Activated CD4-positive, alpha-beta memory T cell treated with anti-CD3 and anti-CD28 coated beads for 36 hours (primary cell): Measurements from ENCODE around the gene ZSCAN21. TPM values are rescaled to one million over a fixed set of nuclear protein-coding genes. Genes with fewer than 3 reads are reported as not detected.

ENCODE experiments used
- CTCF ChIA-PET: fragments of 350-600 bp; sonication (Branson Sonifier 250); formaldehyde crosslinking; loops from one replicate; lab custom pipeline; 2021; ENCODE audit warnings: antibody characterized with exemption, inconsistent platforms; lab: Charles Lee
- POLR2A ChIA-PET: fragments of 350-600 bp; sonication (Branson Sonifier 250); formaldehyde crosslinking; loops from one replicate; lab custom pipeline; 2021; ENCODE audit warnings: antibody characterized with exemption; lab: Charles Lee
- DNase-seq: peaks from one replicate; pipeline ENCODE4 v3.0.0-alpha.2; 2020
- H3K27ac Mint-ChIP-seq: one replicate; pipeline ENCODE4 v1.8.0; 2021; ENCODE audit warnings: mixed read lengths
- H3K27me3 Mint-ChIP-seq: one replicate; pipeline ENCODE4 v1.8.0; 2021; ENCODE audit warnings: mixed read lengths
- H3K36me3 Mint-ChIP-seq: one replicate; pipeline ENCODE4 v1.8.0; 2021; ENCODE audit warnings: mixed read lengths
- H3K4me1 Mint-ChIP-seq: one replicate; pipeline ENCODE4 v1.8.0; 2021; ENCODE audit warnings: low read depth, mixed read lengths
- H3K4me3 Mint-ChIP-seq: one replicate; pipeline ENCODE4 v1.8.0; 2021; ENCODE audit warnings: mild to moderate bottlenecking, mixed read lengths
- H3K9me3 Mint-ChIP-seq: one replicate; pipeline ENCODE4 v1.8.0; 2021; ENCODE audit warnings: mixed read lengths
- intact Hi-C: fragments of 100-400 bp; cut with micrococcal nuclease; formaldehyde crosslinking; loops from one replicate; pipeline ENCODE4 v1.15.1; 2023
- total RNA-seq, 2 experiments: library from RNA; stranded (reverse); gene quantifications; one replicate each; pipeline ENCODE4 v1.2.3, GENCODE V29; 2021

Gene ZSCAN21
- total RNA-seq, 2 experiments from 2014 or later = 6.2 TPM

- Mint-ChIP-seq H3K9me3 (no peaks in the 10 kb centered on the region), H3K4me3 (no peak overlapping the region), H3K27me3 (no peaks in the 10 kb centered on the region), H3K4me1 (peaks cover 29% of the 10 kb centered on the region), H3K36me3 (peaks cover 40% of the 10 kb centered on the region), H3K27ac (no peak overlapping the region)
- POLR2A ChIA-PET = no interaction called here
- CTCF ChIA-PET = interaction anchor here (0.7 to 1.1 kb wide), 3 partner anchors 12 to 166 kb away, joined by 3 read pairs; no protein-coding TSS in a partner anchor
- intact Hi-C loops = no loop called here
- no peak for DNase-seq
Observed at GRCh38 chr7:100079024-100079560, 29.5 kb downstream of the ZSCAN21 start.

- POLR2A ChIA-PET = interaction anchor here (0.8 kb wide), 1 partner anchor 9 kb away, joined by 3 read pairs; no protein-coding TSS in a partner anchor
- peak; percentile 17 for DNase-seq
- peak overlapping the region; percentile 73 for H3K27ac Mint-ChIP-seq
- H3K9me3 Mint-ChIP-seq = no peaks in the 10 kb centered on the region
- peak overlapping the region; percentile 83 for H3K4me3 Mint-ChIP-seq
- peaks cover 29% of the 10 kb centered on the region for H3K4me1 Mint-ChIP-seq
- CTCF ChIA-PET = interaction anchor here (0.6 to 1.9 kb wide), 6 partner anchors 9 to 624 kb away, joined by 3 to 5 read pairs (median 3); partner anchors contain the start of gene TRIM4
- H3K27me3 Mint-ChIP-seq = no peaks in the 10 kb centered on the region
- H3K36me3 Mint-ChIP-seq = peaks cover 22% of the 10 kb centered on the region
- intact Hi-C loops = loop anchor here (1.0 to 10.0 kb wide), 7 partner anchors 20 to 576 kb away; partner anchors contain the start of genes AP4M1, MCM7, TRIM4 and ZKSCAN1
Observed at GRCh38 chr7:100080907-100081534, 31.4 kb downstream of the ZSCAN21 start.

- Mint-ChIP-seq H3K27me3 (no peaks in the 10 kb centered on the region), H3K36me3 (peaks cover 16% of the 10 kb centered on the region), H3K27ac (peak within 1 kb of the TSS; percentile 85), H3K4me3 (peak within 1 kb of the TSS; percentile 83), H3K9me3 (no peaks in the 10 kb centered on the region), H3K4me1 (peaks cover 29% of the 10 kb centered on the region)
- ChIA-PET POLR2A (interaction anchor here (0.8 to 1.4 kb wide), 4 partner anchors 10 to 67 kb away, joined by 3 to 17 read pairs (median 4); partner anchors contain the start of genes AP4M1, MCM7 and ZSCAN21), CTCF (interaction anchor here (0.8 to 1.9 kb wide), 7 partner anchors 9 to 326 kb away, joined by 3 to 8 read pairs (median 5); partner anchors contain the start of genes AP4M1, MCM7, TRIM4 and ZKSCAN1)
- intact Hi-C loops = loop anchor here (1.0 to 10.0 kb wide), 7 partner anchors 20 to 577 kb away; partner anchors contain the start of genes AP4M1, MCM7, TRIM4 and ZKSCAN1
- DNase-seq = peak; percentile 99
Observed at GRCh38 chr7:100081535-100082102, 32.0 kb downstream of the ZSCAN21 start, which contains the start of gene ZNF3. Gene ZNF3 (minus strand): TSS chr7:100081723. CDS start chr7:100077357, 4,366 bp downstream.

- H3K36me3 Mint-ChIP-seq = peaks cover 11% of the 10 kb centered on the region
- no peaks in the 10 kb centered on the region for H3K27me3 Mint-ChIP-seq
- H3K4me3 Mint-ChIP-seq = peak overlapping the region; percentile 83
- no peak for DNase-seq
- H3K4me1 Mint-ChIP-seq = peaks cover 36% of the 10 kb centered on the region
- H3K9me3 Mint-ChIP-seq = no peaks in the 10 kb centered on the region
- intact Hi-C loops = loop anchor here (10.0 kb wide), 1 partner anchor 578 kb away; the partner anchor contains the start of genes ZKSCAN5 and ZNF394
- H3K27ac Mint-ChIP-seq = peak overlapping the region; percentile 85
- ChIA-PET CTCF (interaction anchor here (0.9 to 1.5 kb wide), 10 partner anchors 12 to 452 kb away, joined by 3 to 8 read pairs (median 3); partner anchors contain the start of genes AP4M1, MCM7, ZKSCAN1 and ZSCAN21), POLR2A (interaction anchor here (1.1 to 1.4 kb wide), 3 partner anchors 18 to 68 kb away, joined by 3 to 17 read pairs (median 4); partner anchors contain the start of genes AP4M1, MCM7 and ZSCAN21)
Observed at GRCh38 chr7:100082978-100083377, 33.4 kb downstream of the ZSCAN21 start.

GRCh38 chr7:100085515-100085914 is 35.9 kb downstream of the ZSCAN21 start:
- CTCF ChIA-PET = no interaction called here
- Mint-ChIP-seq H3K9me3 (no peaks in the 10 kb centered on the region), H3K27me3 (no peaks in the 10 kb centered on the region), H3K27ac (no peak overlapping the region), H3K4me3 (no peak overlapping the region), H3K36me3 (peaks cover 12% of the 10 kb centered on the region), H3K4me1 (peaks cover 39% of the 10 kb centered on the region)
- intact Hi-C loops = loop anchor here (10.0 kb wide), 1 partner anchor 581 kb away; the partner anchor contains the start of genes ZKSCAN5 and ZNF394
- DNase-seq = no peak
- POLR2A ChIA-PET = no interaction called here

DNA sequence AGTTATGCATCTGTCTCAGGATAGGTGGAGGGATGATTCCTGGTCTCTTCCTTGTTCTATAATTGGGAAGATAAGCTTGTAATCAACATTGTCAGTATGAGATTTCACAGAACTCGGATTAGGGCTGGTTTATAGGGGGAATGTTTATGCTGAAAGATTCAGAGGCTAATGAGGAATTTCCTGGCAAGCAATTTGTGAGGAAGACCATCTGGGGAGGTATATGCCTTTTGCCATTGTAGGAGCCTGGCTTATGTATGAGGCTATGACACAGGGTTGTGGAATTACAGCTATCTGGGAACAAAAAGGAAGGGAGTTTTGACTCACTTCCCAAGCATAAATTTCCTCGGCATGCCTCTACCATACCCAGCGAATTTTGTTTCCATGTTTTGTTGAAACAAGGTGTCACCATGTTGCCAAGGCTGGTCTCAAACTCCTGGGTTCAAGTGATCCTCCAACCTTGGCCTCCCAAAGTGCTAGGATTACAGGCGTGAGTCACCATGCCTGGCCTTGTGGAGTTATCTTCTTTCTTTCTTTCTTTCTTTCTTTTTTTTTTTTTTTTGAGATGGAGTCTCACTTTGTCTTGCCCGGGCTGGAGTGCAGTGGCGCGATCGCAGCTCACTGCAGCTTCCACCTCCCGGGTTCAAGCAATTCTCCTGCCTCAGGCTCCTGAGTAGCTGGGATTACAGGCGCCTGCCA is 37.6 kb downstream of the ZSCAN21 start:
- Mint-ChIP-seq H3K9me3 (no peaks in the 10 kb centered on the region), H3K36me3 (peaks cover 17% of the 10 kb centered on the region), H3K27me3 (no peaks in the 10 kb centered on the region), H3K27ac (peak overlapping the region; percentile 76), H3K4me3 (peak overlapping the region; percentile 13), H3K4me1 (peaks cover 39% of the 10 kb centered on the region)
- intact Hi-C loops = loop anchor here (10.0 kb wide), 1 partner anchor 582 kb away; the partner anchor contains the start of genes ZKSCAN5 and ZNF394
- DNase-seq = no peak
- CTCF ChIA-PET = no interaction called here
- POLR2A ChIA-PET = interaction anchor here (1.4 to 4.3 kb wide), 2 partner anchors 14 to 167 kb away, joined by 5 to 44 read pairs; partner anchors contain the start of genes AP4M1, MCM7 and TRIM4

- CTCF ChIA-PET = no interaction called here
Observed at GRCh38 chr7:100088095-100088620, 38.6 kb downstream of the ZSCAN21 start.

DNA sequence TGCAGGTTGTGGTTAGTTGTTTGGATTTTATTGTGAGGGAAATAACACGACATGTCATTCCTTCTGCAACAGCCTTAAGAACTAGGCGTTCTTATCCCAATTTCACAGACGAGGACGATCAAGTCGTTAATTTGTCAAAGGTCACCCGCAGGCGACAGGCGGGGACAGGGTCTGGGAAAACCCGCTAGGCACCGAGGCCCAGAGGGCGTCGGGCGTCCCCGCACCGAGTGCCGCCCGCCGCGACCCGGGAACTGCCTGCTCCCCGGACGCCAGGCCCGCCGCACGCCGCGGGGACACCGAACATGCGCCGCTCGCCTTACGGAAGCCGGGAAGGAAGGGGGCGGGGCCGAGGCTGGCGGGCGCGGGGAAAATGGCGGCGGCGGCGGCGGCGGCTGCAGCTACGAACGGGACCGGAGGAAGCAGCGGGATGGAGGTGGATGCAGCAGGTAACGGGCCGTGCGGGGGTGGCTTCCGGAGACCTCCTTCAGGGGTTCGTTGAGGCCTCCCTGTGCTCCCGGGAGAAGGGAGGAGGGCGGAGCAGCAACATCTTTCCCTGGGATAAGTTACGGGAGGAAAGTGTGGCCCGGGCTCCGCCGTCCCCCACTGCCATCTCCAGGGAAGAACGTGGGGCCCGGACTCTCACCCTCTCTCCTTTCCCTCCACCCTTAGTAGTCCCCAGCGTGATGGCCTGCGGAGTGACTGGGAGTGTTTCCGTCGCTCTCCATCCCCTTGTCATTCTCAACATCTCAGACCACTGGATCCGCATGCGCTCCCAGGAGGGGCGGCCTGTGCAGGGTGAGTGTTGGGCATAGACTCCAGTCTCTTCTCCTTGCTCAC is 39.3 kb downstream of the ZSCAN21 start, which contains the start of gene COPS6:
COPS6 (plus strand) TSS at position 349 of the 837 bp plus-strand sequence; CDS start at position 371, 22 bp downstream.
- CTCF ChIA-PET = interaction anchor here (2.3 kb wide), 1 partner anchor 12 kb away, joined by 11 read pairs; the partner anchor contains the start of genes AP4M1 and MCM7
- H3K27me3 Mint-ChIP-seq = no peaks in the 10 kb centered on the region
- POLR2A ChIA-PET = interaction anchor here (1.0 to 4.3 kb wide), 2 partner anchors 12 to 38 kb away, joined by 3 to 44 read pairs; partner anchors contain the start of genes AP4M1, MBLAC1 and MCM7

More at GRCh38 chr7:100088095-100088620, 38.6 kb downstream of the ZSCAN21 start:
- intact Hi-C loops = loop anchor here (2.0 to 10.0 kb wide), 2 partner anchors 31 to 583 kb away; partner anchors contain the start of genes CNPY4, TAF6, ZKSCAN5 and ZNF394
- peaks cover 25% of the 10 kb centered on the region for H3K36me3 Mint-ChIP-seq
- H3K4me3 Mint-ChIP-seq = peak overlapping the region; percentile 93
- DNase-seq = no peak
- peak overlapping the region; percentile 95 for H3K27ac Mint-ChIP-seq
- H3K4me1 Mint-ChIP-seq = peaks cover 35% of the 10 kb centered on the region
- H3K27me3 Mint-ChIP-seq = no peaks in the 10 kb centered on the region
- POLR2A ChIA-PET = interaction anchor here (1.0 to 4.3 kb wide), 3 partner anchors 13 to 168 kb away, joined by 3 to 44 read pairs (median 5); partner anchors contain the start of genes AP4M1, MBLAC1, MCM7 and TRIM4
- no peaks in the 10 kb centered on the region for H3K9me3 Mint-ChIP-seq

GRCh38 chr7:100089458-100090196 is 40.1 kb downstream of the ZSCAN21 start:
- H3K4me1 Mint-ChIP-seq = peaks cover 40% of the 10 kb centered on the region
- H3K4me3 Mint-ChIP-seq = peak overlapping the region; percentile 93
- peaks cover 36% of the 10 kb centered on the region for H3K36me3 Mint-ChIP-seq
- ChIA-PET CTCF (interaction anchor here (0.6 to 2.3 kb wide), 4 partner anchors 8 to 714 kb away, joined by 5 to 11 read pairs (median 5); partner anchors contain the start of genes AP4M1, MCM7, POP7 and ZNF3), POLR2A (interaction anchor here (0.6 to 4.3 kb wide), 4 partner anchors 11 to 339 kb away, joined by 4 to 44 read pairs (median 8); partner anchors contain the start of genes AP4M1, MCM7 and ZCWPW1)
- DNase-seq = peak; percentile 34
- H3K9me3 Mint-ChIP-seq = no peaks in the 10 kb centered on the region
- intact Hi-C loops = loop anchor here (1.0 to 10.0 kb wide), 3 partner anchors 11 to 585 kb away; partner anchors contain the start of genes CNPY4, TAF6, ZKSCAN5 and ZNF394
- H3K27ac Mint-ChIP-seq = peak overlapping the region; percentile 95
- H3K27me3 Mint-ChIP-seq = no peaks in the 10 kb centered on the region

More for the DNA sequence above, 39.3 kb downstream of the ZSCAN21 start, which contains the start of gene COPS6:
- Mint-ChIP-seq H3K36me3 (peaks cover 32% of the 10 kb centered on the region), H3K4me3 (peak within 1 kb of the TSS; percentile 93), H3K4me1 (peaks cover 40% of the 10 kb centered on the region), H3K27ac (peak within 1 kb of the TSS; percentile 95), H3K9me3 (no peaks in the 10 kb centered on the region)
- intact Hi-C loops = loop anchor here (1.0 to 10.0 kb wide), 3 partner anchors 11 to 584 kb away; partner anchors contain the start of genes CNPY4, TAF6, ZKSCAN5 and ZNF394
- DNase-seq = peak; percentile 89
